HepG2 (cell line): ENCODE data around the gene SMAD7. TPM values are rescaled to one million over a fixed set of nuclear protein-coding genes. Genes with fewer than 3 reads are reported as not detected.

ENCODE experiments used
- BHLHE40 ChIP-seq: IDR thresholded peaks from 2 replicates; pipeline ENCODE4 v1.6.1; 2011; ENCODE audit warnings: low read length, improper control_type of control experiment
- CEBPB ChIP-seq: IDR thresholded peaks from 2 replicates; pipeline ENCODE4 v1.6.1; 2011; ENCODE audit warnings: low read depth, low read length, improper control_type of control experiment, borderline replicate concordance
- GATAD1 ChIP-seq: IDR thresholded peaks from 2 replicates; pipeline ENCODE4 v1.6.1; 2016; ENCODE audit warnings: missing genetic modification reagents, missing compliant biosample characterization
- ISL2 ChIP-seq: sonication (generic); formaldehyde crosslinking; IDR thresholded peaks from 2 replicates; pipeline ENCODE4 v1.5.0; 2020; ENCODE audit warnings: missing genetic modification reagents
- KAT8 ChIP-seq: IDR thresholded peaks from 2 replicates; pipeline ENCODE4 v1.6.1; 2016; ENCODE audit warnings: missing genetic modification reagents, missing compliant biosample characterization
- MEF2D ChIP-seq: sonication (generic); formaldehyde crosslinking; IDR thresholded peaks from 2 replicates; pipeline ENCODE4 v1.5.1; 2020; ENCODE audit warnings: mild to moderate bottlenecking, missing genetic modification reagents
- MEIS2 ChIP-seq: sonication (generic); formaldehyde crosslinking; IDR thresholded peaks from 2 replicates; pipeline ENCODE4 v1.9.0; 2021; ENCODE audit warnings: mild to moderate bottlenecking, missing genetic modification reagents
- NFYB ChIP-seq: sonication (generic); formaldehyde crosslinking; IDR thresholded peaks from 2 replicates; pipeline ENCODE4 v1.4.0; 2020; ENCODE audit warnings: missing genetic modification reagents
- NONO ChIP-seq, 2 experiments: fragments of 450-650 bp in 1 of 2; sonication (generic) in 1 of 2; formaldehyde crosslinking in 1 of 2; IDR thresholded peaks in 1 of 2; conservative IDR thresholded peaks in 1 of 2; 2 replicates each; pipeline versions ENCODE4 v1.6.1 to v1.8.0; 2017 to 2022; ENCODE audit warnings: mild to moderate bottlenecking in 1 of 2, missing genetic modification reagents in 1 of 2, moderate library complexity in 1 of 2
- NR2F6 ChIP-seq, 2 experiments: IDR thresholded peaks; 2 replicates each; pipeline ENCODE4 v1.6.1; 2016; ENCODE audit warnings: antibody characterized with exemption in 1 of 2, mild to moderate bottlenecking in 1 of 2
- ONECUT2 ChIP-seq: sonication (generic); formaldehyde crosslinking; IDR thresholded peaks from 2 replicates; pipeline ENCODE4 v1.4.0; 2020; ENCODE audit warnings: missing genetic modification reagents
- RNF219 ChIP-seq: sonication (generic); formaldehyde crosslinking; IDR thresholded peaks from 2 replicates; pipeline ENCODE4 v1.5.0; 2020; ENCODE audit warnings: mild to moderate bottlenecking, missing genetic modification reagents
- SOX5 ChIP-seq: IDR thresholded peaks from 2 replicates; pipeline ENCODE4 v1.6.1; 2016; ENCODE audit warnings: borderline replicate concordance
- SPEN ChIP-seq: sonication (generic); formaldehyde crosslinking; IDR thresholded peaks from 2 replicates; pipeline ENCODE4 v1.5.1; 2020; ENCODE audit warnings: low read depth, mild to moderate bottlenecking, missing genetic modification reagents
- YEATS2 ChIP-seq: sonication (generic); formaldehyde crosslinking; IDR thresholded peaks from 2 replicates; pipeline ENCODE4 v1.4.0; 2020; ENCODE audit warnings: missing genetic modification reagents, borderline replicate concordance
- ZBTB2 ChIP-seq: sonication (generic); formaldehyde crosslinking; IDR thresholded peaks from 2 replicates; pipeline ENCODE4 v1.8.0; 2022; ENCODE audit warnings: low read depth, missing genetic modification reagents
- ZBTB20 ChIP-seq: sonication (generic); formaldehyde crosslinking; IDR thresholded peaks from 2 replicates; pipeline ENCODE4 v1.8.1; 2023; ENCODE audit warnings: missing genetic modification reagents, low read depth, mild to moderate bottlenecking, borderline replicate concordance
- ZBTB8A ChIP-seq: sonication (generic); formaldehyde crosslinking; IDR thresholded peaks from 2 replicates; pipeline ENCODE4 v1.4.0; 2020; ENCODE audit warnings: mild to moderate bottlenecking, low read depth, missing genetic modification reagents, borderline replicate concordance
- ZFY ChIP-seq: sonication (generic); formaldehyde crosslinking; IDR thresholded peaks from 2 replicates; pipeline ENCODE4 v1.4.0; 2020; ENCODE audit warnings: missing genetic modification reagents
- ZNF292 ChIP-seq: sonication (generic); formaldehyde crosslinking; IDR thresholded peaks from 2 replicates; pipeline ENCODE4 v1.8.1; 2022; ENCODE audit warnings: mild to moderate bottlenecking, low read depth, missing genetic modification reagents, borderline replicate concordance
- ZSCAN25 ChIP-seq: sonication (generic); formaldehyde crosslinking; IDR thresholded peaks from 2 replicates; pipeline ENCODE4 v1.8.0; 2022; ENCODE audit warnings: mild to moderate bottlenecking, missing genetic modification reagents
- polyA plus RNA-seq, 8 experiments: library from polyadenylated mRNA; depleted of rRNA in 3 of 8; stranded (reverse) in 7 of 8; unstranded in 1 of 8; fragments of >200 nt; fragmentation: Illumina TruSeq in 4 of 8; extraction: Trizol in 4 of 8; gene quantifications; 2 replicates each; pipeline versions ENCODE4 v1.2.1 to v1.2.3, GENCODE V29; 2011 to 2016; ENCODE audit warnings: low read depth in 4 of 8, missing spikeins in 1 of 8, mixed read lengths in 1 of 8; ENCODE audit not compliant: insufficient read depth in 1 of 8
- total RNA-seq, 5 experiments: library from RNA; depleted of rRNA; stranded (reverse); fragments of >200 nt; fragmentation: Illumina TruSeq; extraction: Trizol; gene quantifications; 2 replicates each; pipeline ENCODE4 v1.2.3, GENCODE V29; 2016; ENCODE audit warnings: low read depth in 1 of 5
- TF ChIP-seq, protein P1 (sequence below): sonication (generic); formaldehyde crosslinking; IDR thresholded peaks from 2 replicates; pipeline ENCODE4 v1.4.0; 2020; ENCODE audit warnings: mild to moderate bottlenecking, low read depth, missing genetic modification reagents

SMAD7 gene
- total and polyA plus RNA-seq, 2 of the 13 experiments (the other 11 are each of a cell fraction or from before 2014, with no cell fraction given) = 17.4 to 24.7 TPM

DNA sequence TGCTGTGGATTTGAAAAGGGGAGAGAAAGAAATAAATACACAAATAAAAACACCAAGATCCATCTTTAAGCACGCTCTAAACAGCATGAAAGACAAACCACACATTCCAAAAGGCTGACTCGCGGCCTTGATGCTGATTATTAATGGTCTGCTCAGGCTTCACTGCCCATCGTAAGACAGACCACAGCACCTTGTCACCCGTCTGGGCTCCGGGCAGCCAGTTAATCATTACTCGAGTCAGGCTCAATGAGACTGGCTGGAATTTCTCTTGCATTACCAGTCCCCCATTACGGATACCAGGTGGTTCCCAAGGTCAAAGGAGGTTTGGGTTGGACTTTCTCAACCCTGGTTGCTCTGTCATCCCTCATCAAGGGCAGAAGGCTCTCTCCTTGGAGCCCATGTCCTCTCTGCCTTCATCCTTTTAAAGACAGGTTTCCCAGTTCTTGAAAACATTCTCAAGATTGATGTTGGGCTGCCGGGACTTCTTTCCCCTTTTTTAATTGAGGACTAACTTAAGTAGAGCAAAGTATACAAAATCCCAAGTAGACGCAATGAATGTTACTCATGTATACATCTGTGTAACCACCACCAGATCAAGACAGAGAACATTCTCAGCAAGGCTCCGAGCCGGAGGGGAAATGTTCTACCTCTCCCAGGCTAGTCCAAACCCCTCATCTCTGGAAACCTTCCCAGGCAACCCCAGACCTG, 8.1 kb downstream of the SMAD7 start (continued):
- TF ChIP-seq MEF2D (CRISPR knock-in tag) (no peak), ZBTB2 (CRISPR knock-in tag) (no peak), GATAD1 (CRISPR knock-in tag) (peak; percentile 48; the same call in 1 of the 2 replicates), BHLHE40 (no peak), SOX5 (peak; percentile 70; the same call in 1 of the 2 replicates), CEBPB (peak; percentile 79), MEIS2 (CRISPR knock-in tag) (no peak; the same call in none of the 2 replicates), ZBTB8A (no peak), YEATS2 (CRISPR knock-in tag) (no peak), ZNF292 (CRISPR knock-in tag) (peak; percentile 72; the same call in 1 of the 2 replicates), KAT8 (CRISPR knock-in tag) (peak; percentile 50; the same call in 1 of the 2 replicates), ONECUT2 (no peak), RNF219 (no peak), NR2F6 (IDR thresholded peaks at IDR 0.05) (peak; percentile 39; the same call in 1 of the 2 replicates), NR2F6 (CRISPR knock-in tag; IDR thresholded peaks at IDR 0.05) (peak; percentile 77), ZSCAN25 (CRISPR knock-in tag) (0 out of 2 replicates have a peak, but pooled peaks have one; percentile 52), SPEN (CRISPR knock-in tag) (peak; percentile 39; the same call in 1 of the 2 replicates), NONO (IDR thresholded peaks at IDR 0.05) (no peak), NONO (CRISPR knock-in tag; conservative IDR thresholded peaks at IDR 0.05) (0 out of 2 replicates have a peak, but pooled peaks have one; percentile 34), ZBTB20 (0 out of 2 replicates have a peak, but pooled peaks have one; percentile 63), NFYB (CRISPR knock-in tag) (0 out of 2 replicates have a peak, but pooled peaks have one; percentile 19), ZFY (CRISPR knock-in tag) (0 out of 2 replicates have a peak, but pooled peaks have one; percentile 18), ISL2 (CRISPR knock-in tag) (peak; percentile 68; the same call in 1 of the 2 replicates)
- TF ChIP-seq, protein P1, sequence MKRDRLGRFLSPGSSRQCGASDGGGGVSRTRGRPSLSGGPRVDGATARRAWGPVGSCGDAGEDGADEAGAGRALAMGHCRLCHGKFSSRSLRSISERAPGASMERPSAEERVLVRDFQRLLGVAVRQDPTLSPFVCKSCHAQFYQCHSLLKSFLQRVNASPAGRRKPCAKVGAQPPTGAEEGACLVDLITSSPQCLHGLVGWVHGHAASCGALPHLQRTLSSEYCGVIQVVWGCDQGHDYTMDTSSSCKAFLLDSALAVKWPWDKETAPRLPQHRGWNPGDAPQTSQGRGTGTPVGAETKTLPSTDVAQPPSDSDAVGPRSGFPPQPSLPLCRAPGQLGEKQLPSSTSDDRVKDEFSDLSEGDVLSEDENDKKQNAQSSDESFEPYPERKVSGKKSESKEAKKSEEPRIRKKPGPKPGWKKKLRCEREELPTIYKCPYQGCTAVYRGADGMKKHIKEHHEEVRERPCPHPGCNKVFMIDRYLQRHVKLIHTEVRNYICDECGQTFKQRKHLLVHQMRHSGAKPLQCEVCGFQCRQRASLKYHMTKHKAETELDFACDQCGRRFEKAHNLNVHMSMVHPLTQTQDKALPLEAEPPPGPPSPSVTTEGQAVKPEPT (CRISPR knock-in tag) = no peak
